H1 (cell line): ENCODE data around the gene NLRP10. TPM values are rescaled to one million over a fixed set of nuclear protein-coding genes. Genes with fewer than 3 reads are reported as not detected.

Experiments used
- ASH2L ChIP-seq: fragments of 200-600, 300-600 bp; sonication (generic); IDR thresholded peaks from one replicate; pipeline ENCODE4 v1.7.1; 2017; ENCODE audit warnings: low read length
- BACH1 ChIP-seq: IDR thresholded peaks from 2 replicates; pipeline ENCODE4 v1.6.1; 2012; ENCODE audit warnings: low read length, improper control_type of control experiment
- CBX8 ChIP-seq: fragments of 300-800, 300-1000 bp; sonication (generic); IDR thresholded peaks from 2 replicates; pipeline ENCODE4 v1.7.1; 2016; ENCODE audit warnings: low read depth, low read length, borderline replicate concordance
- EP300 ChIP-seq, 2 experiments: IDR thresholded peaks; 1 replicate in 1 of 2; 2 replicates in 1 of 2; pipeline ENCODE4 v1.6.1; 2011 to 2012; ENCODE audit warnings: low read depth in 2 of 2, low read length in 2 of 2, mild to moderate bottlenecking in 2 of 2, borderline replicate concordance in 1 of 2, inconsistent platforms in 1 of 2, moderate library complexity in 1 of 2
- PHF8 ChIP-seq: fragments of 200-600 bp; sonication (generic); conservative IDR thresholded peaks from 2 replicates; pipeline ENCODE4 v1.7.1; 2012; ENCODE audit warnings: low read depth, mild to moderate bottlenecking, inconsistent platforms, low read length, moderate library complexity
- RAD21 ChIP-seq, 2 experiments: IDR thresholded peaks in 1 of 2; conservative IDR thresholded peaks in 1 of 2; 2 replicates each; pipeline ENCODE4 v1.6.1; 2011; ENCODE audit warnings: low read depth in 2 of 2, low read length in 2 of 2, improper control_type of control experiment in 1 of 2, inconsistent platforms in 1 of 2, mild to moderate bottlenecking in 1 of 2, moderate library complexity in 1 of 2
- SIX5 ChIP-seq: IDR thresholded peaks from 2 replicates; pipeline ENCODE4 v1.6.1; 2011; ENCODE audit warnings: mild to moderate bottlenecking, low read depth, low read length
- polyA plus RNA-seq, 7 experiments: library from polyadenylated mRNA; depleted of rRNA in 3 of 7; stranded (reverse) in 5 of 7; unstranded in 2 of 7; fragments of >200 nt in 5 of 7; fragments of 200-250 nt in 2 of 7; gene quantifications; 1 replicate in 5 of 7; 2 replicates in 1 of 7; 4 replicates in 1 of 7; pipeline versions ENCODE4 v1.2.1 to v1.2.3, GENCODE V29; 2011 to 2013; ENCODE audit warnings: missing spikeins in 2 of 7, mixed read lengths in 2 of 7
- total RNA-seq: library from RNA; stranded (reverse); fragmentation: NEBNext Ultra II Directional; extraction: Animal tissue kit (Norgen Biotek cat#: 25700); gene quantifications from 2 replicates; pipeline ENCODE4 v1.2.1, GENCODE V29; 2021
- TF ChIP-seq, protein P1 (sequence below): IDR thresholded peaks from 2 replicates; pipeline ENCODE4 v1.6.1; 2011; ENCODE audit warnings: low read length, improper control_type of control experiment

NLRP10 gene
- total and polyA plus RNA-seq, 2 of the 8 experiments (the other 6 are each of a cell fraction or from before 2014, with no cell fraction given): 0.71 TPM; not detected in 1

DNA sequence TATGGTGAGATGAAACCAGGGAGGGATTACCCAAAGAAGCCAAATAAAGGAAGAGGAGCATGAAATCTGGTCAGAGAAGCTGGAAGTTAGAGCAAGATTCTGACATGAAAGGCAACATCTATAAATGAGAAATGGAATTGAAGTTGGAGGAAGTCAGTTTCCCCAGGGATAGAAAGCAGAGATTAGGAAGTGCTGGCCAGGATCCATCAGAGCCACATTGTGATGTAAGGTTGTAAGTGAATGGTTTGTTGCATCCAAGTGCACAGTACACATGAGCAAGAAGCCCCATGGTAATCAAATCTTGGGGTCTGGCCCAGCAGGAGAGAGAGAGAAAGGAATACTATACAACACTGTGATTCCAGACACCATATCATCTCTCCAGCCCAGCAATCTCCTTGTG lies 6.6 kb upstream of the NLRP10 start (continued):
- TF ChIP-seq, protein P1, sequence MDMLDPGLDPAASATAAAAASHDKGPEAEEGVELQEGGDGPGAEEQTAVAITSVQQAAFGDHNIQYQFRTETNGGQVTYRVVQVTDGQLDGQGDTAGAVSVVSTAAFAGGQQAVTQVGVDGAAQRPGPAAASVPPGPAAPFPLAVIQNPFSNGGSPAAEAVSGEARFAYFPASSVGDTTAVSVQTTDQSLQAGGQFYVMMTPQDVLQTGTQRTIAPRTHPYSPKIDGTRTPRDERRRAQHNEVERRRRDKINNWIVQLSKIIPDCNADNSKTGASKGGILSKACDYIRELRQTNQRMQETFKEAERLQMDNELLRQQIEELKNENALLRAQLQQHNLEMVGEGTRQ: no peak
- no peak for TF ChIP-seq BACH1
- no peak for TF ChIP-seq SIX5
- TF ChIP-seq PHF8: no peak
- TF ChIP-seq RAD21 (IDR thresholded peaks at IDR 0.05 in 1 of 2, conservative IDR thresholded peaks at IDR 0.05 in 1 of 2; ENCODE audit: low read depth in 2 of 2, low read length in 2 of 2): no peak
- TF ChIP-seq ASH2L: no peak
- no peak for TF ChIP-seq CBX8
- TF ChIP-seq EP300 (IDR thresholded peaks at IDR 0.05; ENCODE audit: borderline replicate concordance in 1 of 2, low read depth in 2 of 2, low read length in 2 of 2): no peak
- TF ChIP-seq, all 59 proteins: peak for 0
